Neuronal stem cell (in vitro differentiated cells): ENCODE measurements around the gene CDC123.
A peak's percentile ranks its signal among the peaks of the same experiment; 100 is the strongest.

Source experiments
- DNase-seq: peaks from one replicate; pipeline ENCODE4 v3.0.0-alpha.2; 2013; ENCODE audit warnings: low spot score
- H2AFZ ChIP-seq: one replicate; pipeline ENCODE4 v1.6.1; 2013; ENCODE audit warnings: mild to moderate bottlenecking, low read length, inconsistent platforms
- H2AK5ac ChIP-seq: 2 replicates; pipeline ENCODE4 v1.6.1; 2013; ENCODE audit warnings: low read depth, mild to moderate bottlenecking, inconsistent platforms, low read length, moderate library complexity, mixed read lengths
- H2BK120ac ChIP-seq: 2 replicates; pipeline ENCODE4 v1.6.1; 2013; ENCODE audit warnings: low read depth, mild to moderate bottlenecking, inconsistent platforms, low read length, moderate library complexity, mixed read lengths
- H2BK12ac ChIP-seq: one replicate; pipeline ENCODE4 v1.6.1; 2013; ENCODE audit warnings: low read length, inconsistent platforms
- H2BK15ac ChIP-seq: 2 replicates; pipeline ENCODE4 v1.6.1; 2013; ENCODE audit warnings: mild to moderate bottlenecking, low read length, inconsistent platforms, mixed read lengths
- H2BK5ac ChIP-seq: one replicate; pipeline ENCODE4 v1.6.1; 2013; ENCODE audit warnings: inconsistent platforms, mild to moderate bottlenecking, low read length, moderate library complexity
- H3K14ac ChIP-seq: one replicate; pipeline ENCODE4 v1.6.1; 2013; ENCODE audit warnings: low read length, inconsistent platforms
- H3K18ac ChIP-seq: 2 replicates; pipeline ENCODE4 v1.6.1; 2013; ENCODE audit warnings: low read length, inconsistent platforms
- H3K23ac ChIP-seq: 2 replicates; pipeline ENCODE4 v1.6.1; 2013; ENCODE audit warnings: low read depth, mild to moderate bottlenecking, mixed read lengths, low read length, inconsistent platforms; ENCODE audit not compliant: poor library complexity
- H3K27ac ChIP-seq: replicated peaks from 3 replicates; pipeline ENCODE4 v1.5.1; 2013; ENCODE audit warnings: low read length, inconsistent platforms
- H3K27me3 ChIP-seq, 3 experiments: 2 replicates each; pipeline ENCODE4 v1.6.1; 2013; ENCODE audit warnings: low read length in 3 of 3, mild to moderate bottlenecking in 2 of 3, inconsistent platforms in 1 of 3, low read depth in 1 of 3, mixed read lengths in 1 of 3, moderate library complexity in 1 of 3; ENCODE audit not compliant: control insufficient read depth in 3 of 3, insufficient read depth in 3 of 3
- H3K36me3 ChIP-seq, 2 donors: replicated peaks in 1 of 2; 2 replicates each; pipeline ENCODE4 v1.6.1; 2013; ENCODE audit warnings: low read length in 2 of 2; ENCODE audit not compliant: control insufficient read depth in 2 of 2, insufficient read depth in 2 of 2
- H3K4ac ChIP-seq: 2 replicates; pipeline ENCODE4 v1.6.1; 2013; ENCODE audit warnings: inconsistent platforms, mild to moderate bottlenecking, low read length, moderate library complexity
- H3K4me1 ChIP-seq, 2 donors: 1 replicate in 1 of 2; 2 replicates in 1 of 2; pipeline ENCODE4 v1.6.1; 2013; ENCODE audit warnings: low read length in 2 of 2, low read depth in 1 of 2; ENCODE audit not compliant: control insufficient read depth in 2 of 2, insufficient read depth in 1 of 2
- H3K4me2 ChIP-seq: one replicate; pipeline ENCODE4 v1.6.1; 2013; ENCODE audit warnings: mild to moderate bottlenecking, low read length, inconsistent platforms; ENCODE audit not compliant: insufficient read depth, poor library complexity, severe bottlenecking
- H3K4me3 ChIP-seq, 2 donors: 2 replicates each; pipeline ENCODE4 v1.5.1; 2013; ENCODE audit warnings: low read length in 2 of 2, mild to moderate bottlenecking in 2 of 2, inconsistent platforms in 1 of 2, moderate library complexity in 1 of 2
- H3K79me1 ChIP-seq: one replicate; pipeline ENCODE4 v1.6.1; 2013; ENCODE audit warnings: low read depth, mild to moderate bottlenecking, inconsistent platforms, low read length, moderate library complexity
- H3K9ac ChIP-seq: one replicate; pipeline ENCODE4 v1.6.1; 2013; ENCODE audit warnings: mild to moderate bottlenecking, low read depth, low read length, inconsistent platforms; ENCODE audit not compliant: poor library complexity
- H3K9me3 ChIP-seq, 2 donors: replicated peaks in 1 of 2; 2 replicates each; pipeline versions ENCODE3 to v1.6.1; 2013; ENCODE audit warnings: low read length in 2 of 2, mild to moderate bottlenecking in 2 of 2, inconsistent platforms in 1 of 2, low read depth in 1 of 2, mixed read lengths in 1 of 2, moderate library complexity in 1 of 2; ENCODE audit not compliant: control insufficient read depth in 2 of 2, insufficient read depth in 1 of 2
- H4K8ac ChIP-seq: one replicate; pipeline ENCODE4 v1.6.1; 2013; ENCODE audit warnings: low read depth, mild to moderate bottlenecking, inconsistent platforms, low read length, moderate library complexity
- H4K91ac ChIP-seq: one replicate; pipeline ENCODE4 v1.6.1; 2013; ENCODE audit warnings: low read length, low read depth, mild to moderate bottlenecking, inconsistent platforms; ENCODE audit not compliant: poor library complexity
- WGBS, 2 donors: extraction: QIAGEN DNeasy Blood & Tissue Kit; methylation state at CpG; one replicate each; pipeline ENCODE4 v1.1.7; 2013; ENCODE audit warnings: missing lambda C conversion rate in 2 of 2, mixed read lengths in 1 of 2; ENCODE audit not compliant: insufficient read length in 2 of 2, insufficient replicate concordance in 1 of 2; ENCODE audit errors: extremely low coverage in 2 of 2; 5-methylcytosine and 5-hydroxymethylcytosine counted together

Gene CDC123

DNA sequence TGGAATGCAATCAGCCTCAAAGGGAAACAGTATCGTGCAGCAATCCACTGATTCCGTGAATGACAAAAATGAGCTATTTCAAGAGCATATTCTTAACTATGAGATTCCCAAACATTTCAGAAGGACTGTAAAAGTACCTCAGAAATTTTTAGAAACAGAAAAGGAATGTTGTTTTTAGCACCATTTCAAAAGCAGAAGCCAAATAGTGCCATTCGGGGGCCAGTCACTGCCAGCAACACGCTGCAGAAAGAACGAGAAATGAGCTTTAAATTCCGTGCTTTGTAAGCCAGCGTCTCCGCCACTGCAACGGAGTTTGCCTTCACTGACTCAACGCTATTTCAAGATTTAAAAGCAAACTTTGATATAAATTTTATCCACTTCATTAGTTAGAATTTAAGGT is 6.6 kb upstream of the CDC123 start:
- Histone ChIP-seq H3K36me3 (peaks cover 9 to 54% of the 10 kb centered on the region in 2 donors), H4K91ac (no peak overlapping the region), H3K27ac (no peak overlapping the region), H2BK15ac (no peak overlapping the region), H3K4me1 (peaks cover 0 to 2% of the 10 kb centered on the region in 2 donors), H2AFZ (no peak overlapping the region), H4K8ac (no peak overlapping the region), H2BK5ac (no peak overlapping the region), H2AK5ac (no peak overlapping the region), H3K23ac (no peak overlapping the region), H2BK120ac (no peak overlapping the region), H3K4ac (no peak overlapping the region), H3K14ac (no peak overlapping the region), H3K4me2 (no peak overlapping the region), H3K18ac (no peak overlapping the region), H3K79me1 (no peaks in the 10 kb centered on the region), H3K4me3 (no peak overlapping the region), H3K9ac (no peak overlapping the region), H2BK12ac (no peak overlapping the region), H3K9me3 (no peaks in the 10 kb centered on the region), H3K27me3 (no peaks in the 10 kb centered on the region)
- no CpG with 5 or more reads among the region's 10 CpGs for WGBS, 2 donors
- DNase-seq, result no peak

DNA sequence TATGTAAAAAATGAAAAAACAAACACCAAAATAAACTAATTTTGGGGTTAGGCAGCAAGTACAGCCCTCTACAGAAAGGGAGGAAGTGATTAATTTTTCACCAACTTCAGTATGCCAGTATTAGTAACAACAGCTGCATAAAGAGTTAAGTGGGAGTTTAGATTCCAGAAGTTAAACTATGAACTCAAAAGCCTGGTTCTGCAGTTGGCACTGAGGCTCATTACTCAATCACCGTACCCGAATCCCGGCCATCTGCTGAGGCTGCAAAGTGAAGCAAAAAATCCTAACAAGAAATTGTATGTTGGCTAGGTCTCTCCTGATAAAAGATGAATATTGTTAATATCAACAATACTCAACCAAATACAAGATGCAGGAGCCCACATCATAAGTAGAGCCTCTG is 4.3 kb upstream of the CDC123 start:
- Histone ChIP-seq H2BK5ac (no peak overlapping the region), H2BK15ac (no peak overlapping the region), H2AK5ac (no peak overlapping the region), H3K4me3 (no peak overlapping the region), H3K4me2 (no peak overlapping the region), H3K4me1 (peaks cover 0 to 2% of the 10 kb centered on the region in 2 donors), H4K8ac (no peak overlapping the region), H3K27ac (no peak overlapping the region), H3K27me3 (no peaks in the 10 kb centered on the region), H3K79me1 (peaks cover 2% of the 10 kb centered on the region), H2BK12ac (no peak overlapping the region), H4K91ac (no peak overlapping the region), H3K9ac (no peak overlapping the region), H3K4ac (no peak overlapping the region), H3K36me3 (peaks cover 5 to 33% of the 10 kb centered on the region in 2 donors), H2BK120ac (no peak overlapping the region), H3K18ac (no peak overlapping the region), H3K9me3 (no peaks in the 10 kb centered on the region), H2AFZ (no peak overlapping the region), H3K23ac (no peak overlapping the region), H3K14ac (no peak overlapping the region)
- WGBS, 2 donors, result no CpG with 5 or more reads among the region's 3 CpGs
- no peak for DNase-seq

DNA sequence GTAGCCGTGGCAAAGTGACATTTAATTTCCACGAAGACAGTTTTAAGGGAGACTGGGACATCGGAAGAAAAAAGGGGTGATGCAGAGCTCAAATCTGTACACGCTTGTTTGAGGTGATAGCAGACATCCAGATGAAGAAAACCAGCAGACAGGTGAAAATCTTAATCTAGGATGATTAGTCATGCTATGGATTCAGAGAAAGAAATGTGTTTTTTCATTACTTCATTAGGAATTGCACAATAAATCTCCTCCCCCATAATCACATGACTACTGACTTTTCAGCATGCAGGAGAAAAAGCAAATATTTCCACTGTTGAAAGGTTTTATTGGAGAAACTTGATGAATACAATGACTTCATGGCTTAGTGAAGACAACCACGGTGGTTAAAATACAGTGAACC is 2.8 kb upstream of the CDC123 start:
- Histone ChIP-seq H3K36me3 (peaks cover 2 to 23% of the 10 kb centered on the region in 2 donors), H2AK5ac (no peak overlapping the region), H2BK120ac (no peak overlapping the region), H3K4ac (no peak overlapping the region), H3K4me2 (no peak overlapping the region), H4K91ac (no peak overlapping the region), H3K27ac (no peak overlapping the region), H2BK15ac (no peak overlapping the region), H3K4me1 (peaks cover 0 to 2% of the 10 kb centered on the region in 2 donors), H3K9me3 (no peaks in the 10 kb centered on the region), H3K27me3 (no peaks in the 10 kb centered on the region), H2AFZ (no peak overlapping the region), H3K79me1 (peaks cover 4% of the 10 kb centered on the region), H4K8ac (no peak overlapping the region), H2BK12ac (no peak overlapping the region), H3K14ac (no peak overlapping the region), H3K4me3 (no peak overlapping the region), H3K23ac (no peak overlapping the region), H2BK5ac (no peak overlapping the region), H3K9ac (no peak overlapping the region), H3K18ac (no peak overlapping the region)
- no CpG with 5 or more reads among the region's 5 CpGs for WGBS, 2 donors
- no peak for DNase-seq

DNA sequence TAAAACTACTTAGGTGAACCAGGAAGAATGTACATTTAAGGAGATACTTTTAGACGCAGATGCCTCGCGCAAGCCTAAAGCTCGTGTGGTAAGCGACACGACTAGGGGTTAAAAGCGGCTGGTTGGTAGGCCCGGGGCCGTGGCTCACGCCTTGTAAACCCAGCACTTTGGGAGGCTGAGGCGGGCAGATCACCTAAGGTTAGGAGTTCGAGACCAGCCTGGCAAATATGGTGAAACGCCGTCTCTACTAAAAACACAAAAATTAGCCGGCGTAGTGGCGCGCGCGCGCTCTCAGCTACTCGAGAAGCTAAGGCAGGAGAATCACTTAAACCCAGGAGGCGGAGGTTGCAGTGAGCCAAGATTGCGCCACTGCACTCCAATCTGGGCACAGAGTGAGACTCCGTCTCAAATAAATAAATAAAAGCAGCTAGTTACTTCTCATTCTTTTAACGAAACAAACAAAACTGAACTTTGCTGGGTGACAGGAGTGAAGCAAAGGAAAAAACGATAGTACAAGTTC is 1.2 kb upstream of the CDC123 start:
- peaks cover 4% of the 10 kb centered on the region for H3K79me1 ChIP-seq
- H2AFZ ChIP-seq, result peak overlapping the region; percentile 91
- DNase-seq, result no peak
- H3K4ac ChIP-seq, result no peak overlapping the region
- H3K14ac ChIP-seq, result no peak overlapping the region
- peaks cover 7 to 37% of the 10 kb centered on the region in 2 donors for H3K36me3 ChIP-seq
- no peak overlapping the region for H2AK5ac ChIP-seq
- H3K4me1 ChIP-seq, result peaks cover 0 to 2% of the 10 kb centered on the region in 2 donors
- peak overlapping the region; percentile 81 for H3K4me2 ChIP-seq
- H3K9me3 ChIP-seq, result no peaks in the 10 kb centered on the region
- no peak overlapping the region for H4K91ac ChIP-seq
- no peak overlapping the region for H2BK5ac ChIP-seq
- H2BK12ac ChIP-seq, result no peak overlapping the region
- H3K9ac ChIP-seq, result no peak overlapping the region
- H2BK120ac ChIP-seq, result no peak overlapping the region
- no peak overlapping the region for H3K18ac ChIP-seq
- H2BK15ac ChIP-seq, result no peak overlapping the region
- no peaks in the 10 kb centered on the region for H3K27me3 ChIP-seq
- H3K27ac ChIP-seq, result no peak overlapping the region
- WGBS, 2 donors, result no CpG with 5 or more reads among the region's 27 CpGs
- peak overlapping the region; percentile 91 to 96 for H3K4me3 ChIP-seq
- no peak overlapping the region for H3K23ac ChIP-seq
- no peak overlapping the region for H4K8ac ChIP-seq
